ENCODE data around the gene KLHL4. TPM values are rescaled to one million over a fixed set of nuclear protein-coding genes. Genes with fewer than 3 reads are reported as not detected.
A peak's percentile ranks its signal among the peaks of the same experiment; 100 is the strongest.

The KLHL4 gene
- total RNA-seq, 1 donor from 2014 or later, result 16.4 TPM

GRCh38 chrX:87525771-87526229 is 8.2 kb downstream of the KLHL4 start:
- peak; percentile 49 for FAIRE-seq
- peaks cover 29% of the 10 kb centered on the region for H3K79me2 ChIP-seq (ENCODE audit: insufficient read depth, low read length)

DNA sequence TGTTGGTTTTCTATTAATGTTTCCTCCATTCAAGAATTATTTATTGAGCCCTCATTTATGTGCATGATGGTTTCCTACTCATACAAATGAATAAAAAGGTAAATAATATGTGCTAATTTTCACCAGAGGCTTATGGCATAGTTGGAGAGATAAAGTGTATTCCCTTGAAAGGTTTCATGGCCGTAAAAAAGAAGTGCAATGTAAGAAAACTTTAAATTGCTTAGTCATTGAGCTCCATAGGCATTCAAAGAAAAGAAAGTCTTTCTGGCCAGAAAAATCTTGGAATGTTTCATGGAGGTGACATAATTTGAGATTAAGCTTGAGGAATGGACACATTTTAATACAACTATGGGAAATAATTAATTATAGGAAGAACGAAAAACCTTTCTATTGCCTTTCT is 8.7 kb downstream of the KLHL4 start:
- Mint-ChIP-seq H3K36me3 (ENCODE audit: low read depth, unreplicated experiment) (no peaks in the 10 kb centered on the region), H3K9me3 (ENCODE audit: unreplicated experiment) (no peaks in the 10 kb centered on the region), H3K4me1 (ENCODE audit: low read depth, unreplicated experiment) (peaks cover 11% of the 10 kb centered on the region), H3K27me3 (ENCODE audit: low read depth, unreplicated experiment) (no peaks in the 10 kb centered on the region), H3K27ac (ENCODE audit: unreplicated experiment) (peak overlapping the region; percentile 89), H3K4me3 (ENCODE audit: unreplicated experiment) (no peak overlapping the region)
- peaks cover 25% of the 10 kb centered on the region for H3K79me2 ChIP-seq (ENCODE audit: insufficient read depth, low read length)
- no peak overlapping the region for H3K4me3 ChIP-seq (ENCODE audit: insufficient read depth, low read depth, low read length)
- no peaks in the 10 kb centered on the region for H4K20me1 ChIP-seq (ENCODE audit: insufficient read depth, low read length)
- H3K27ac ChIP-seq (ENCODE audit: low read depth, low read length), result peak overlapping the region; percentile 63
- H3K4me1 ChIP-seq (ENCODE audit: insufficient read depth, low read length), result peaks cover 13% of the 10 kb centered on the region
- H3K9me3 ChIP-seq (ENCODE audit: insufficient read depth, low read depth, low read length), result no peaks in the 10 kb centered on the region
- peak overlapping the region; percentile 82 for H3K4me2 ChIP-seq (ENCODE audit: low read length)
- no peaks in the 10 kb centered on the region for H3K27me3 ChIP-seq (ENCODE audit: insufficient read depth, low read length)
- no peak for TF ChIP-seq CTCF (IDR thresholded peaks at IDR 0.05; ENCODE audit: insufficient read depth, low read depth, low read length)
- no peak for TF ChIP-seq EZH2 (IDR thresholded peaks at IDR 0.05; ENCODE audit: insufficient read depth, low read length)
- no peaks in the 10 kb centered on the region for H3K36me3 ChIP-seq (ENCODE audit: insufficient read depth, low read length)
- DNase-seq (ENCODE audit: low read depth) (no peak), FAIRE-seq (peak; percentile 32)
- H3K9ac ChIP-seq (ENCODE audit: low read length), result peak overlapping the region; percentile 33
- H2AFZ ChIP-seq (ENCODE audit: low read depth, low read length), result no peak overlapping the region

More at GRCh38 chrX:87525771-87526229, 8.2 kb downstream of the KLHL4 start:
- H3K9me3 Mint-ChIP-seq (ENCODE audit: unreplicated experiment), result no peaks in the 10 kb centered on the region
- H3K4me1 Mint-ChIP-seq (ENCODE audit: low read depth, unreplicated experiment), result peaks cover 11% of the 10 kb centered on the region
- H3K27ac Mint-ChIP-seq (ENCODE audit: unreplicated experiment), result peak overlapping the region; percentile 89
- Histone ChIP-seq H3K4me1 (ENCODE audit: insufficient read depth, low read length) (peaks cover 13% of the 10 kb centered on the region), H3K36me3 (ENCODE audit: insufficient read depth, low read length) (no peaks in the 10 kb centered on the region), H3K4me2 (ENCODE audit: low read length) (peak overlapping the region; percentile 82), H3K4me3 (ENCODE audit: insufficient read depth, low read depth, low read length) (peak overlapping the region; percentile 23), H3K27ac (ENCODE audit: low read depth, low read length) (peak overlapping the region; percentile 63), H3K27me3 (ENCODE audit: insufficient read depth, low read length) (no peaks in the 10 kb centered on the region), H4K20me1 (ENCODE audit: insufficient read depth, low read length) (no peaks in the 10 kb centered on the region), H3K9ac (ENCODE audit: low read length) (peak overlapping the region; percentile 33), H2AFZ (ENCODE audit: low read depth, low read length) (no peak overlapping the region), H3K9me3 (ENCODE audit: insufficient read depth, low read depth, low read length) (no peaks in the 10 kb centered on the region)
- no peak overlapping the region for H3K4me3 Mint-ChIP-seq (ENCODE audit: unreplicated experiment)
- DNase-seq (ENCODE audit: low read depth), result peak; percentile 88
- no peaks in the 10 kb centered on the region for H3K27me3 Mint-ChIP-seq (ENCODE audit: low read depth, unreplicated experiment)
- H3K36me3 Mint-ChIP-seq (ENCODE audit: low read depth, unreplicated experiment), result no peaks in the 10 kb centered on the region
- TF ChIP-seq EZH2 (IDR thresholded peaks at IDR 0.05; ENCODE audit: insufficient read depth, low read length), result no peak
- TF ChIP-seq CTCF (IDR thresholded peaks at IDR 0.05; ENCODE audit: insufficient read depth, low read depth, low read length), result no peak

DNA sequence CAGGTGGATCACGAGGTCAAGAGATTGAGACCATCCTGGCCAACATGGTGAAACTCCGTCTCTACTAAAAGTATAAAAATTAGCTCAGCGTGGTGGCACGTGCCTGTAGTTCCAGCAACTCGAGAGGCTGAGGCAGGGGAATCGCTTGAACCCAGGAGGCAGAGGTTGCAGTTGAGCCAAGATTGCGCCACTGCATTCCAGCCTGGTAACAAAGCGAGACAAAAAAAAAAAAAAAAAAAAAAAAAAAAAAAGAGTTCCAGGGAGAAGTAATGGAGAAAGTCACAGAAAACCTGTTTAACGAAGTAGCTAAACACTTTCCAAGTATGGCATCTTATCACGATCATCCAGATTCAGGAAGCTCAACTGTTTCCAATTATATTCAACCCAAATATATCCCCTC is 10.9 kb downstream of the KLHL4 start:
- H3K4me3 Mint-ChIP-seq (ENCODE audit: unreplicated experiment), result no peak overlapping the region
- no peak for DNase-seq (ENCODE audit: low read depth)
- no peak overlapping the region for H3K27ac ChIP-seq (ENCODE audit: low read depth, low read length)
- H3K4me2 ChIP-seq (ENCODE audit: low read length), result no peak overlapping the region
- H3K79me2 ChIP-seq (ENCODE audit: insufficient read depth, low read length), result peaks cover 4% of the 10 kb centered on the region
- no peak overlapping the region for H3K27ac Mint-ChIP-seq (ENCODE audit: unreplicated experiment)
- no peaks in the 10 kb centered on the region for H3K36me3 ChIP-seq (ENCODE audit: insufficient read depth, low read length)
- H3K9me3 Mint-ChIP-seq (ENCODE audit: unreplicated experiment), result no peaks in the 10 kb centered on the region
- no peaks in the 10 kb centered on the region for H3K27me3 Mint-ChIP-seq (ENCODE audit: low read depth, unreplicated experiment)
- no peaks in the 10 kb centered on the region for H3K36me3 Mint-ChIP-seq (ENCODE audit: low read depth, unreplicated experiment)
- H3K27me3 ChIP-seq (ENCODE audit: insufficient read depth, low read length), result no peaks in the 10 kb centered on the region
- H4K20me1 ChIP-seq (ENCODE audit: insufficient read depth, low read length), result no peaks in the 10 kb centered on the region
- peaks cover 11% of the 10 kb centered on the region for H3K4me1 Mint-ChIP-seq (ENCODE audit: low read depth, unreplicated experiment)
- no peak for FAIRE-seq
- H3K4me1 ChIP-seq (ENCODE audit: insufficient read depth, low read length), result peaks cover 9% of the 10 kb centered on the region
- no peak overlapping the region for H3K4me3 ChIP-seq (ENCODE audit: insufficient read depth, low read depth, low read length)
- no peaks in the 10 kb centered on the region for H3K9me3 ChIP-seq (ENCODE audit: insufficient read depth, low read depth, low read length)
- H2AFZ ChIP-seq (ENCODE audit: low read depth, low read length), result no peak overlapping the region
- TF ChIP-seq EZH2 (IDR thresholded peaks at IDR 0.05; ENCODE audit: insufficient read depth, low read length) (no peak), CTCF (IDR thresholded peaks at IDR 0.05; ENCODE audit: insufficient read depth, low read depth, low read length) (no peak)
- H3K9ac ChIP-seq (ENCODE audit: low read length), result no peak overlapping the region

Data from astrocyte (in vitro differentiated cells and primary cell).